ENCODE results near the gene COLEC11. TPM values are rescaled to one million over a fixed set of nuclear protein-coding genes. Genes with fewer than 3 reads are reported as not detected.
A peak's percentile ranks its signal among the peaks of the same experiment; 100 is the strongest.

COLEC11 gene
- 0.41 TPM for polyA plus RNA-seq (2013, experiment 1 of 4)
- not detected for polyA plus RNA-seq (2013, experiment 2 of 4)
- 0.43 TPM for polyA plus RNA-seq (2013, experiment 3 of 4)
- polyA plus RNA-seq (2013, experiment 4 of 4), result not detected

- H3K27me3 ChIP-seq (ENCODE audit: control insufficient read depth, insufficient read depth, low read length, poor library complexity, severe bottlenecking), result no peaks in the 10 kb centered on the region
- WGBS, 2 experiments, result 89 to 92% methylated on average over 40 of the region's 40 CpGs
- no peaks in the 10 kb centered on the region for H3K4me1 ChIP-seq (ENCODE audit: control insufficient read depth, insufficient read depth, low read length)
- H3K27ac ChIP-seq (ENCODE audit: insufficient read depth, low read depth, low read length, poor library complexity, severe bottlenecking), result no peak within 1 kb of the TSS
- no peaks in the 10 kb centered on the region for H3K9me3 ChIP-seq (ENCODE audit: control insufficient read depth, low read length)
- no peak within 1 kb of the TSS for H3K4me3 ChIP-seq (ENCODE audit: insufficient read depth, low read depth, low read length)
- H3K36me3 ChIP-seq (ENCODE audit: control insufficient read depth, insufficient read depth, low read length), result no peaks in the 10 kb centered on the region
Observed at GRCh38 chr2:3594493-3595281, at the start of gene COLEC11. Gene COLEC11 (plus strand): TSS chr2:3595112. CDS start chr2:3604341, 9,229 bp downstream.

GRCh38 chr2:3545788-3546478 lies 49.0 kb upstream of the COLEC11 start:
- H3K27me3 ChIP-seq (ENCODE audit: control insufficient read depth, insufficient read depth, low read length, poor library complexity, severe bottlenecking), result no peaks in the 10 kb centered on the region
- no peak overlapping the region for H3K27ac ChIP-seq (ENCODE audit: insufficient read depth, low read depth, low read length, poor library complexity, severe bottlenecking)
- no peak overlapping the region for H3K4me3 ChIP-seq (ENCODE audit: insufficient read depth, low read depth, low read length)
- WGBS, 2 experiments, result 95 to 96% methylated on average over 10 of the region's 10 CpGs
- no peaks in the 10 kb centered on the region for H3K9me3 ChIP-seq (ENCODE audit: control insufficient read depth, low read length)
- H3K36me3 ChIP-seq (ENCODE audit: control insufficient read depth, insufficient read depth, low read length), result peaks cover 50% of the 10 kb centered on the region
- no peaks in the 10 kb centered on the region for H3K4me1 ChIP-seq (ENCODE audit: control insufficient read depth, insufficient read depth, low read length)

GRCh38 chr2:3547915-3548314 lies 47.0 kb upstream of the COLEC11 start:
- no peak overlapping the region for H3K27ac ChIP-seq (ENCODE audit: insufficient read depth, low read depth, low read length, poor library complexity, severe bottlenecking)
- H3K27me3 ChIP-seq (ENCODE audit: control insufficient read depth, insufficient read depth, low read length, poor library complexity, severe bottlenecking), result no peaks in the 10 kb centered on the region
- no peaks in the 10 kb centered on the region for H3K9me3 ChIP-seq (ENCODE audit: control insufficient read depth, low read length)
- peaks cover 63% of the 10 kb centered on the region for H3K36me3 ChIP-seq (ENCODE audit: control insufficient read depth, insufficient read depth, low read length)
- H3K4me3 ChIP-seq (ENCODE audit: insufficient read depth, low read depth, low read length), result no peak overlapping the region
- 92 to 96% methylated on average over 2 of the region's 2 CpGs for WGBS, 2 experiments
- no peaks in the 10 kb centered on the region for H3K4me1 ChIP-seq (ENCODE audit: control insufficient read depth, insufficient read depth, low read length)

- peaks cover under 1% of the 10 kb centered on the region for H3K4me1 ChIP-seq (ENCODE audit: control insufficient read depth, insufficient read depth, low read length)
- no peaks in the 10 kb centered on the region for H3K9me3 ChIP-seq (ENCODE audit: control insufficient read depth, low read length)
- H3K4me3 ChIP-seq (ENCODE audit: insufficient read depth, low read depth, low read length), result no peak overlapping the region
- no peaks in the 10 kb centered on the region for H3K27me3 ChIP-seq (ENCODE audit: control insufficient read depth, insufficient read depth, low read length, poor library complexity, severe bottlenecking)
- 90 to 92% methylated on average over 9 to 10 of the region's 10 CpGs for WGBS, 2 experiments
- H3K27ac ChIP-seq (ENCODE audit: insufficient read depth, low read depth, low read length, poor library complexity, severe bottlenecking), result no peak overlapping the region
- peaks cover 45% of the 10 kb centered on the region for H3K36me3 ChIP-seq (ENCODE audit: control insufficient read depth, insufficient read depth, low read length)
Observed at GRCh38 chr2:3553946-3554345, 41.0 kb upstream of the COLEC11 start.

GRCh38 chr2:3557639-3558204 lies 37.2 kb upstream of the COLEC11 start:
- H3K36me3 ChIP-seq (ENCODE audit: control insufficient read depth, insufficient read depth, low read length), result peaks cover 21% of the 10 kb centered on the region

GRCh38 chr2:3558205-3559014 lies 36.5 kb upstream of the COLEC11 start, which contains the start of gene RNASEH1:
Gene RNASEH1 (minus strand): TSS chr2:3558333. CDS start chr2:3558260, 73 bp downstream.
- H3K36me3 ChIP-seq (ENCODE audit: control insufficient read depth, insufficient read depth, low read length), result peaks cover 19% of the 10 kb centered on the region
- peaks cover 7% of the 10 kb centered on the region for H3K4me1 ChIP-seq (ENCODE audit: control insufficient read depth, insufficient read depth, low read length)
- peak within 1 kb of the TSS; percentile 96 for H3K27ac ChIP-seq (ENCODE audit: insufficient read depth, low read depth, low read length, poor library complexity, severe bottlenecking)
- 0 to 1% methylated on average over 67 of the region's 67 CpGs for WGBS, 2 experiments
- H3K27me3 ChIP-seq (ENCODE audit: control insufficient read depth, insufficient read depth, low read length, poor library complexity, severe bottlenecking), result no peaks in the 10 kb centered on the region
- H3K4me3 ChIP-seq (ENCODE audit: insufficient read depth, low read depth, low read length), result peak within 1 kb of the TSS; percentile 82
- H3K9me3 ChIP-seq (ENCODE audit: control insufficient read depth, low read length), result no peaks in the 10 kb centered on the region

More at GRCh38 chr2:3557639-3558204, 37.2 kb upstream of the COLEC11 start:
- WGBS, 2 experiments, result 1% methylated on average over 40 of the region's 40 CpGs
- Histone ChIP-seq H3K4me1 (ENCODE audit: control insufficient read depth, insufficient read depth, low read length) (peaks cover 7% of the 10 kb centered on the region), H3K4me3 (ENCODE audit: insufficient read depth, low read depth, low read length) (peak overlapping the region; percentile 82), H3K27ac (ENCODE audit: insufficient read depth, low read depth, low read length, poor library complexity, severe bottlenecking) (peak overlapping the region; percentile 91), H3K27me3 (ENCODE audit: control insufficient read depth, insufficient read depth, low read length, poor library complexity, severe bottlenecking) (no peaks in the 10 kb centered on the region), H3K9me3 (ENCODE audit: control insufficient read depth, low read length) (no peaks in the 10 kb centered on the region)

- 94 to 98% methylated on average over 5 of the region's 5 CpGs for WGBS, 2 experiments
- H3K36me3 ChIP-seq (ENCODE audit: control insufficient read depth, insufficient read depth, low read length), result no peaks in the 10 kb centered on the region
- no peaks in the 10 kb centered on the region for H3K27me3 ChIP-seq (ENCODE audit: control insufficient read depth, insufficient read depth, low read length, poor library complexity, severe bottlenecking)
- no peak overlapping the region for H3K4me3 ChIP-seq (ENCODE audit: insufficient read depth, low read depth, low read length)
- H3K9me3 ChIP-seq (ENCODE audit: control insufficient read depth, low read length), result no peaks in the 10 kb centered on the region
- H3K27ac ChIP-seq (ENCODE audit: insufficient read depth, low read depth, low read length, poor library complexity, severe bottlenecking), result no peak overlapping the region
- H3K4me1 ChIP-seq (ENCODE audit: control insufficient read depth, insufficient read depth, low read length), result peaks cover 7% of the 10 kb centered on the region
Observed at GRCh38 chr2:3563521-3563976, 31.4 kb upstream of the COLEC11 start.

GRCh38 chr2:3565117-3565516 lies 29.8 kb upstream of the COLEC11 start:
- Histone ChIP-seq H3K9me3 (ENCODE audit: control insufficient read depth, low read length) (no peaks in the 10 kb centered on the region), H3K27me3 (ENCODE audit: control insufficient read depth, insufficient read depth, low read length, poor library complexity, severe bottlenecking) (no peaks in the 10 kb centered on the region), H3K4me1 (ENCODE audit: control insufficient read depth, insufficient read depth, low read length) (no peaks in the 10 kb centered on the region), H3K4me3 (ENCODE audit: insufficient read depth, low read depth, low read length) (no peak overlapping the region), H3K36me3 (ENCODE audit: control insufficient read depth, insufficient read depth, low read length) (no peaks in the 10 kb centered on the region), H3K27ac (ENCODE audit: insufficient read depth, low read depth, low read length, poor library complexity, severe bottlenecking) (no peak overlapping the region)
- 70% methylated on average over 4 of the region's 6 CpGs for WGBS, 2 experiments

- no peaks in the 10 kb centered on the region for H3K9me3 ChIP-seq (ENCODE audit: control insufficient read depth, low read length)
- WGBS, 2 experiments, result 91 to 93% methylated on average over 9 of the region's 9 CpGs
- no peaks in the 10 kb centered on the region for H3K36me3 ChIP-seq (ENCODE audit: control insufficient read depth, insufficient read depth, low read length)
- no peaks in the 10 kb centered on the region for H3K27me3 ChIP-seq (ENCODE audit: control insufficient read depth, insufficient read depth, low read length, poor library complexity, severe bottlenecking)
- H3K27ac ChIP-seq (ENCODE audit: insufficient read depth, low read depth, low read length, poor library complexity, severe bottlenecking), result no peak overlapping the region
- no peaks in the 10 kb centered on the region for H3K4me1 ChIP-seq (ENCODE audit: control insufficient read depth, insufficient read depth, low read length)
- H3K4me3 ChIP-seq (ENCODE audit: insufficient read depth, low read depth, low read length), result no peak overlapping the region
Observed at GRCh38 chr2:3566806-3567205, 28.1 kb upstream of the COLEC11 start.

All from ectodermal cell (in vitro differentiated cells).